ENCODE measurements around the gene TMBIM6. TPM values are rescaled to one million over a fixed set of nuclear protein-coding genes. Genes with fewer than 3 reads are reported as not detected.

TMBIM6 gene
- total RNA-seq, 4 donors from 2014 or later, result 201 to 298 (median 263) TPM

DNA sequence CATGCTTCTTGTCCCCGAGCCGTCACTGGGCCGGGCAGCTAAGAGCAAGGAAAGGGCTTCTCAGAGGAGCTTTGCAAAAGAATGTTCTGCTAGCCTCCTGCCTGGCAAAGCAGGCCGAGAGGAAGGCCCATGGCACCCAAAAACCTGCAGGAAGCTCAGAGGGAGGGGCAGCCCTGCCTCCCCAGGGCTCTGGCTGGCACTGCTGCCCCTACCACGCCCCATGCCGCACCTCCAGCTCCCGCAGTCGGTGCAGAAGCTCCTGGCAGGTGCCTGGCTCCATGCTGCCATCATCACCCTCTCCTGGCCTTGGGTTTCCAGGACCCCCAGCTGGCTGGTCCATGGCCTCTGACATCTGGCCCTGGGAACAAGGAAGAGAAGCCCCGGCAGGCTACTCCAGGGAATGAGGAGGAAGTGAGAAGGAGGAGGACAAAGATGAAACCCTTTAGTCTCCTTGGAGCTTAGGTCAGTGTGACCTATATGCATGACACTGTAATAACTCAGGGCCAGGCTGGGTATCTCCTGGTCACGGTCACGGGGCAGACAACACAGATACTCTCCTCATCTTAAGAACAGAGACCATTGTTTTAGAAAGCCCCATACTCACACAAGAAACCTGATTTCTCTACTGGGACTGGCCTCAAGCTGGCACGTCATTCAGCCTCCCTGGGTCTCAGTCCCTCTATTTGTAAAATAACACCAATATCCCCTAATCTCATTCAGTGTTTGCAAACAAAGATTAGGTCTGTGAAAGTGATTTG lies 62.5 kb downstream of the TMBIM6 start:
- H3K36me3 ChIP-seq, result no peaks in the 10 kb centered on the region

DNA sequence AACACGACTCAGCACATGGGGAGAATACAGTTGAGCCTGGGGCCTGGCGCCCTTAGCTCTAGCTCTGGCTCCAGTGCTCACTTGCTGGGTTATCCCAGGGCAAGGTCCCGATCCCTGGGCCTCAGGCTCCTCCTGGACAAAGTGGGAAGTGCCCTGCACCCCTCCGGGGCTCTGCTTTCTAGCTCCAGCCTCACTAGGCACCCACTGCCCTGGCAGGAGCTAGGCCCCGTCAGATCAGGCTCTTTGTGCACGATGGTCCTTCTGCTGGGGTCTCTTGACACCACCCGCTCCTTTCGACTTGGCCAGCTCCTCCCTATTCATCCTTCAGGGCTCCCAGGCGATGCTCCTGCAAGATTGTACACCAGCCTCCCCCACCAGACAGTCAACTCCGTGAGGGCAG lies 63.5 kb downstream of the TMBIM6 start:
- DNase-seq, result no peak
- no peak overlapping the region for H3K4me3 ChIP-seq
- intact Hi-C loops (cut with DNase I; ENCODE audit: low total_unique reads), result no loop called here
- no peak overlapping the region for H3K27ac ChIP-seq
- TF ChIP-seq, protein P1, sequence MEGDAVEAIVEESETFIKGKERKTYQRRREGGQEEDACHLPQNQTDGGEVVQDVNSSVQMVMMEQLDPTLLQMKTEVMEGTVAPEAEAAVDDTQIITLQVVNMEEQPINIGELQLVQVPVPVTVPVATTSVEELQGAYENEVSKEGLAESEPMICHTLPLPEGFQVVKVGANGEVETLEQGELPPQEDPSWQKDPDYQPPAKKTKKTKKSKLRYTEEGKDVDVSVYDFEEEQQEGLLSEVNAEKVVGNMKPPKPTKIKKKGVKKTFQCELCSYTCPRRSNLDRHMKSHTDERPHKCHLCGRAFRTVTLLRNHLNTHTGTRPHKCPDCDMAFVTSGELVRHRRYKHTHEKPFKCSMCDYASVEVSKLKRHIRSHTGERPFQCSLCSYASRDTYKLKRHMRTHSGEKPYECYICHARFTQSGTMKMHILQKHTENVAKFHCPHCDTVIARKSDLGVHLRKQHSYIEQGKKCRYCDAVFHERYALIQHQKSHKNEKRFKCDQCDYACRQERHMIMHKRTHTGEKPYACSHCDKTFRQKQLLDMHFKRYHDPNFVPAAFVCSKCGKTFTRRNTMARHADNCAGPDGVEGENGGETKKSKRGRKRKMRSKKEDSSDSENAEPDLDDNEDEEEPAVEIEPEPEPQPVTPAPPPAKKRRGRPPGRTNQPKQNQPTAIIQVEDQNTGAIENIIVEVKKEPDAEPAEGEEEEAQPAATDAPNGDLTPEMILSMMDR (IDR thresholded peaks at IDR 0.05), result no peak
- no peak for TF ChIP-seq POLR2A (IDR thresholded peaks at IDR 0.05)
- H3K36me3 ChIP-seq, result no peaks in the 10 kb centered on the region
- peaks cover 2 to 4% of the 10 kb centered on the region in 2 donors for H3K4me1 ChIP-seq
- H3K27me3 ChIP-seq, result no peaks in the 10 kb centered on the region
- H3K9me3 ChIP-seq, result no peaks in the 10 kb centered on the region

More for the DNA sequence above, 62.5 kb downstream of the TMBIM6 start:
- TF ChIP-seq POLR2A (IDR thresholded peaks at IDR 0.05), result no peak
- TF ChIP-seq, protein P1 (IDR thresholded peaks at IDR 0.05), result no peak
- H3K27ac ChIP-seq, result no peak overlapping the region
- H3K4me1 ChIP-seq, result no peaks in the 10 kb centered on the region
- no peak overlapping the region for H3K4me3 ChIP-seq
- no peaks in the 10 kb centered on the region for H3K27me3 ChIP-seq
- no peak for DNase-seq
- no peaks in the 10 kb centered on the region for H3K9me3 ChIP-seq
- intact Hi-C loops (cut with DNase I; ENCODE audit: low total_unique reads), result no loop called here

DNA sequence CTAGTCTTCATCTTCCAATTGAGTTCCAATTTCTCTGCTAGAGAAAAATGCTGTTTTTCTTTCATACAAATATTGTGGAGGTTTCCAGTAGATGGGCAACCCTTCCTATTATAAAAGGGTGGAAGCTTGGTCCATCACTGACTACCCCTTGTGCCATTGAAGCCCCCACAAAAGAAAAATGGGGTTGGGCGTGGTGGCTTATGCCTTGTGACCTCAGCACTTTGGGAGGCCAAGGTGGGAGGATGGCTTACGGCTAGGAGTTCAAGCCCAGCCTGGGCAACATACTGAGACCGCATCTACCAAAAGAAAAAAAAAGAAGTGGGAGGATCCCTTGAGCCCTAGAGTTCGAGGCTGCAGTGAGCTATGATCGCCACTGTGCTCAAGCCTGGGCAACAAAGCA lies 64.1 kb downstream of the TMBIM6 start:
- H3K27ac ChIP-seq, result no peak overlapping the region
- no peak overlapping the region for H3K4me3 ChIP-seq
- intact Hi-C loops (cut with DNase I; ENCODE audit: low total_unique reads), result no loop called here
- no peaks in the 10 kb centered on the region for H3K9me3 ChIP-seq
- H3K36me3 ChIP-seq, result no peaks in the 10 kb centered on the region
- DNase-seq, result no peak
- no peaks in the 10 kb centered on the region for H3K27me3 ChIP-seq
- no peak for TF ChIP-seq POLR2A (IDR thresholded peaks at IDR 0.05)
- TF ChIP-seq, protein P1 (IDR thresholded peaks at IDR 0.05), result no peak
- H3K4me1 ChIP-seq, result peaks cover 4 to 7% of the 10 kb centered on the region in 2 donors

DNA sequence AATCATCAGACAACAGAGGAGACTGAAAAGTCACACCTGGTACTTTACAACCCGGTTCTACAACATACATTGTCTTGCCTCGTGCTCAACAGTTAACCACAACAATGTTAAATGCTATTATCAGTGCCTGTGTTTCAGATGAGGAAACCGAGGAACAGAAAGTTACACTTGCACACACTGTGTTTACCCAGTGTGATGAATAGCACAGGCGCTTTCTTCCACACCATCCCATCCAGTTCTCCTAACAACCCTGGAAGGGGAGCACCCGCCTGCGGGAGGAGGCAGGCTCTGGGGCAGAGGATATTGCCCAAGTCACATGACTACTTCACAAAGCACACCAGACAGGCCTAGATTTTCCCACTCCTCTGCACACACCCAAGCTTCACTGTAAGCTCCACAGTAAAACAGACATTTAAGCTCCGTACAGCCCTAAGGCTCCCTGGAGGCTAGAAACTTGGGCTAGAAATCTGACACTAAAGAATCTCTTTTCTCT lies 65.0 kb downstream of the TMBIM6 start:
- no peak for TF ChIP-seq POLR2A (IDR thresholded peaks at IDR 0.05)
- TF ChIP-seq, protein P1 (IDR thresholded peaks at IDR 0.05), result no peak
- H3K4me1 ChIP-seq, result peaks cover 4 to 7% of the 10 kb centered on the region in 2 donors
- H3K36me3 ChIP-seq, result no peaks in the 10 kb centered on the region
- no peaks in the 10 kb centered on the region for H3K27me3 ChIP-seq
- H3K27ac ChIP-seq, result no peak overlapping the region
- no peaks in the 10 kb centered on the region for H3K9me3 ChIP-seq
- intact Hi-C loops (cut with DNase I; ENCODE audit: low total_unique reads), result no loop called here
- DNase-seq, result no peak
- H3K4me3 ChIP-seq, result no peak overlapping the region

DNA sequence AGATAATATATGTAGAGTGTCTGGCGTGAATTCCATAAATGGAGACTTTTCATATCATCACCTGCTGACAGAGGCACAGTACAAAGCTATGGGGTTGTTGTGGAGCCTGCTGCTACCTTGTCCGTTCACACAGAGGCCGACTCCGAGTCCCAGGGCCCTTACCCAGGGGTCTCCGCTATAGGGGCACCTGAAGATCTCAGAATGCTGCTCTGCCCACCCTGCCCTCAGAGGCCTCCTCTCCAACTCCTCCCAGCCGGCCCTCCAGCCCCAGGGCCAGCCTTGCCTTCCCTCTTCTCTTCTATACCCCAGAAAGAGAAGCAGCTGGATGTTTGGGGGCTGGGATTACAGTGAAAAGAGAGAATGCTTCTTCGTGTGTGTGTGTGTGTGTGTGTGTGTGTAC lies 65.5 kb downstream of the TMBIM6 start:
- Histone ChIP-seq H3K9me3 (no peaks in the 10 kb centered on the region), H3K4me3 (no peak overlapping the region), H3K27ac (no peak overlapping the region), H3K36me3 (no peaks in the 10 kb centered on the region), H3K27me3 (no peaks in the 10 kb centered on the region), H3K4me1 (peaks cover 4 to 7% of the 10 kb centered on the region in 2 donors)
- DNase-seq, result no peak
- intact Hi-C loops (cut with DNase I; ENCODE audit: low total_unique reads), result no loop called here
- TF ChIP-seq, protein P1 (IDR thresholded peaks at IDR 0.05), result no peak
- TF ChIP-seq POLR2A (IDR thresholded peaks at IDR 0.05), result no peak
